ENCODE data around the gene LMO1.

The LMO1 gene

DNA sequence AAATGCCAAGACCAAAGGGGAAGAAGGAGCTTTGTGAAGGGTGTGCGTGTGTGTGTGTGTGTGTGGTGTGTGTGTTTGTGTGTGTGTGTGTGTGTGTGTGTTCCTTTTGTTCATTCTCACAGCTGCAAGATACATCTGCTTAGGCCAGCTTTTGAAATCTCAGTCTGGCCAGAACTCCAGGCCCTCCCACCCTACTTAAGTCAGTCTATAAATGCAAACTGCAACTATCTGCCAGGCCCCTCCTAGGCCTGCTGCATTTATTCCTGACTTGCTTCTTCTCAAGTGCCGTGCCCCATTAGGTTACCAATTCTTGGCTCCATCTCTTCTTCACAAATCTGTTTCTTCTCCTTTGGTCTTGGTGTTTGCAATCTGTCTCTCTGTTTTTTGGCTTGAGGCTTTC, 73.2 kb downstream of the LMO1 start:
- H3K36me3 ChIP-seq (ENCODE audit: insufficient read depth, low read depth, low read length), result no peaks in the 10 kb centered on the region
- H3K27me3 ChIP-seq (ENCODE audit: insufficient read depth, low read length), result peaks cover 8% of the 10 kb centered on the region; the same call in 1 of the 2 replicates
- H3K4me1 ChIP-seq (ENCODE audit: insufficient read depth, low read length), result no peaks in the 10 kb centered on the region
- no peak overlapping the region for H3K9ac ChIP-seq (ENCODE audit: low read depth, low read length)
- no peak overlapping the region for H3K4me3 ChIP-seq (ENCODE audit: low read length)
- H3K9me3 ChIP-seq (ENCODE audit: insufficient read depth, low read depth, low read length), result no peaks in the 10 kb centered on the region
- no peak overlapping the region for H3K27ac ChIP-seq (ENCODE audit: low read length)

DNA sequence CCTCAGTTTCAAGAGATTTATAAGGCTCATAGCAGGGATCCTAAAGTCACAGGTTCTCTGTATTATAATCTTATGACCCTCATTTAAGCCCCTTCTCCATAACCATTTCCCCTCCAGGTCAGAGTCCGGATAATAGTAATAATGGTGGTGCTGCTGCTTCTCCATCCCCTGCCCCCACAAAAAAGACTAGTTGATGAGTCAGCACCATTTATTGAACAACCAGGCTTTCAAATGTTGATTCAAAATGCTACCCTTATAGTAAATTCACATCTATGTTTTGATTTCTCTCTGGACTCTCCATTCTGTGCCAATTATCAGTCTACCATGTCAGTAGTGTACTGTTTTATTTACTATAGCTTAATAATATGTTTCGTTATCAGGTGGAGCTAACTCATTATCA, 77.2 kb downstream of the LMO1 start:
- Histone ChIP-seq H3K9ac (ENCODE audit: low read depth, low read length) (no peak overlapping the region), H3K9me3 (ENCODE audit: insufficient read depth, low read depth, low read length) (no peaks in the 10 kb centered on the region; the same call in 1 of the 2 replicates), H3K36me3 (ENCODE audit: insufficient read depth, low read depth, low read length) (no peaks in the 10 kb centered on the region), H3K4me1 (ENCODE audit: insufficient read depth, low read length) (no peaks in the 10 kb centered on the region), H3K27me3 (ENCODE audit: insufficient read depth, low read length) (no peaks in the 10 kb centered on the region), H3K4me3 (ENCODE audit: low read length) (no peak overlapping the region), H3K27ac (ENCODE audit: low read length) (no peak overlapping the region)

DNA sequence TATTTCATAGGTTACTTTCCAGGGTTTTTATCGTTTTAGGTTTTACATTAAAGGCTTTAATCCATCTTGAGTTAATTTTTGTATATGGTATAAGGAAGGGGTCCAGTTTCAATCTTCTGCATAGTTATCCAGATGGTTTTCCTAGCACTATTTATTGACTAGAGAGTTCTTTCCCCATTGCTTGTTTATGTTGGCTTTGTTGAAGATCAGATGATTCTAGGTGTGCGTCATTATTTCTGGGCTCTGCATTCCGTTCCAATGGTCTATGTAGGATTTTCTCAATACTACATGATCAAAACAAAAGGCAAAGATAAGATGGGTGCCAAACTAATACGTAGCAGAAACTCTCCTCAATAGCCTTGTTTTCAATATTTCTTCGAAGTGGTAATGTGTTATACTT, 80.6 kb downstream of the LMO1 start:
- Histone ChIP-seq H3K27ac (ENCODE audit: low read length) (no peak overlapping the region), H3K9ac (ENCODE audit: low read depth, low read length) (no peak overlapping the region), H3K27me3 (ENCODE audit: insufficient read depth, low read length) (no peaks in the 10 kb centered on the region), H3K36me3 (ENCODE audit: insufficient read depth, low read depth, low read length) (no peaks in the 10 kb centered on the region), H3K4me1 (ENCODE audit: insufficient read depth, low read length) (peaks cover 2% of the 10 kb centered on the region; the same call in 1 of the 2 replicates), H3K9me3 (ENCODE audit: insufficient read depth, low read depth, low read length) (no peaks in the 10 kb centered on the region; the same call in 1 of the 2 replicates), H3K4me3 (ENCODE audit: low read length) (no peak overlapping the region)

DNA sequence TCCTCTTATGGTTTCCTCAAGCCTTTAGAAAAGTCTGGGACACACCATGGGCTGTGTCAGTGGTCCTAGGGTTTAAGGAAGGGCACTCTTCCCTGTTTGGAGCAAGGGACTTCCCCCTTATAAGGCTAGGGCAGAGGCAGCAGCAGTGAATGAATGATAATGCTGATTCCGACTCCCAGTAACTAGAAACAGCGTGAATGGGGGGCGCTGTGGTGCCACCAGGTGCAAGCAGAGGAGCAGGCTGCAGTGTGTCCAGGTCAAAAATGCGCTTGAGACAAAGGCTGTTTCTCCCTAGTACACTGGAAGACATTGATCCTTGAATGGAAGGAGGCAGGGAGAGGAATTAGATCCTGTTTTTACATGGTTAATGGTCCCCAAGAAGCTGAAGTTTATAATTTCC, 83.2 kb downstream of the LMO1 start:
- H3K36me3 ChIP-seq (ENCODE audit: insufficient read depth, low read depth, low read length), result no peaks in the 10 kb centered on the region
- H3K9me3 ChIP-seq (ENCODE audit: insufficient read depth, low read depth, low read length), result no peaks in the 10 kb centered on the region; the same call in 1 of the 2 replicates
- H3K4me1 ChIP-seq (ENCODE audit: insufficient read depth, low read length), result peaks cover 2% of the 10 kb centered on the region; the same call in 1 of the 2 replicates
- no peaks in the 10 kb centered on the region for H3K27me3 ChIP-seq (ENCODE audit: insufficient read depth, low read length)
- no peak overlapping the region; the same call in 1 of the 2 replicates for H3K9ac ChIP-seq (ENCODE audit: low read depth, low read length)
- no peak overlapping the region for H3K27ac ChIP-seq (ENCODE audit: low read length)
- H3K4me3 ChIP-seq (ENCODE audit: low read length), result no peak overlapping the region

DNA sequence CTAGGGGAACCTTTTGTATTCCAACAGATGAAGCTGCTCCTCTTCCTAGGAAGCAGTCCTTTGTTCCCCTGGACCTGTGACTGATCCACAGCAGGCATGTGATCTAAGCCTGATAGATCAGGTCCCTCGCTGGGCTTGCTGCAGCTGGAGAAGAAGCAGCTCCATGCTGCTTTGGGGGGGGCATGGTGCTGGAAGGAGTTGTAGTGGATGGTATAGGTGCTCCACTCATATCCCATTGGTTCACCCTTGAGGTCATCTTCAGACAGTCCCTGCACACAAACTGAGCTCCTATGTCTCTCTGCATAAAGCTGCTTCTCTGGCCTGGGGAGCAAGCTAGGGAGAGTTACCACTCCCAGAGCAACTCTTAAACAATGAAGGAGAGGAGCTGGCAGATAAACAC, 85.4 kb downstream of the LMO1 start:
- no peaks in the 10 kb centered on the region for H3K36me3 ChIP-seq (ENCODE audit: insufficient read depth, low read depth, low read length)
- H3K27ac ChIP-seq (ENCODE audit: low read length), result no peak overlapping the region
- no peak overlapping the region for H3K4me3 ChIP-seq (ENCODE audit: low read length)
- no peaks in the 10 kb centered on the region for H3K9me3 ChIP-seq (ENCODE audit: insufficient read depth, low read depth, low read length)
- peaks cover 2% of the 10 kb centered on the region; the same call in 1 of the 2 replicates for H3K4me1 ChIP-seq (ENCODE audit: insufficient read depth, low read length)
- H3K9ac ChIP-seq (ENCODE audit: low read depth, low read length), result no peak overlapping the region
- no peaks in the 10 kb centered on the region for H3K27me3 ChIP-seq (ENCODE audit: insufficient read depth, low read length)

DNA sequence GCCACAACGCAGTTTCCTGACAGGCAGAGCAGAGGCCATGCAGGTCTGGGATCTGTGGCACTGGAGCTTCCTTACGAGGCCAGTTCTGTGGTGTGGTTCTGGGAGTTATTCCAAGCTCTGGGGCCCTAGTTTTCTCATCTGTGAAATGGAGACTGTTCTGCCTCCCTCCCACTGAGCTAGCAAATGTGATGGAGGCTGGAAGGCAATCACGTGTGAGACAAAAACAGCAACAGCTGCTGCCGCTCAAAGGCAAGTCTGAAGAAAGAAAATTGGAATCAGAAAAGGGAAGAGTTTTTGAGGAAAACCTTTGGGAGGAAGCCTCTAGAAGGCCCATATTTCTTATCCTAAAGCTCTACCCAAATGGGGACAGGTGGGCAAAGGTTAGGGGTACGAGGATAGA, 86.5 kb downstream of the LMO1 start:
- H3K4me1 ChIP-seq (ENCODE audit: insufficient read depth, low read length), result peaks cover 2% of the 10 kb centered on the region; the same call in 1 of the 2 replicates
- H3K9ac ChIP-seq (ENCODE audit: low read depth, low read length), result no peak overlapping the region
- no peaks in the 10 kb centered on the region for H3K9me3 ChIP-seq (ENCODE audit: insufficient read depth, low read depth, low read length)
- no peaks in the 10 kb centered on the region for H3K27me3 ChIP-seq (ENCODE audit: insufficient read depth, low read length)
- no peak overlapping the region for H3K4me3 ChIP-seq (ENCODE audit: low read length)
- no peak overlapping the region for H3K27ac ChIP-seq (ENCODE audit: low read length)
- no peaks in the 10 kb centered on the region for H3K36me3 ChIP-seq (ENCODE audit: insufficient read depth, low read depth, low read length)
